Inferior parietal cortex (tissue), 1 donor: Measurements from ENCODE around the gene ABHD17A.
"Not testable (repeated sequence)": the region's sequence is repeated elsewhere in the genome, so short reads cannot be mapped to it uniquely, and the experiment has no call there.

ENCODE experiments used
- DNase-seq: peaks from one replicate; pipeline ENCODE4 v3.0.0-alpha.2; 2016; ENCODE audit errors: extremely low spot score

The ABHD17A gene

GRCh38 chr19:1910177-1910576 is 24.9 kb upstream of the ABHD17A start:
- no peak for DNase-seq

DNA sequence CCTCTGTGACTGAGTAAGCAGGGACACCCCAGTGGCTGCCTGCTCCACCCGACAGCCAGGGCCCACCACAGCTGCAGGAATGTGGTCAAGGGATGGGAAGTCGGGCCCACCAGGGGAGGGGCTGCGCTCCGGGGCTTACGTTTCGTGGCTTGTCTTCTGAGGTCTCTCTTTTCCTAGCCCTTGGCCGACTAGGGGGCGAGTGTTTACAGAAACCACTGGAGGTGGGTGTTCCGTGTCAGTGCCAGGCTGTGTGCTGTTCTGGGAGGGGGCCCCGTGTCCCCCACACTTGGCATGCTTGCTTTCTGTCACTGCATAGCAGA is 24.4 kb upstream of the ABHD17A start:
- DNase-seq, result no peak

GRCh38 chr19:1908364-1908678 is 23.0 kb upstream of the ABHD17A start:
- no peak for DNase-seq

- no peak for DNase-seq
Observed at GRCh38 chr19:1907563-1908363, 22.5 kb upstream of the ABHD17A start.

DNA sequence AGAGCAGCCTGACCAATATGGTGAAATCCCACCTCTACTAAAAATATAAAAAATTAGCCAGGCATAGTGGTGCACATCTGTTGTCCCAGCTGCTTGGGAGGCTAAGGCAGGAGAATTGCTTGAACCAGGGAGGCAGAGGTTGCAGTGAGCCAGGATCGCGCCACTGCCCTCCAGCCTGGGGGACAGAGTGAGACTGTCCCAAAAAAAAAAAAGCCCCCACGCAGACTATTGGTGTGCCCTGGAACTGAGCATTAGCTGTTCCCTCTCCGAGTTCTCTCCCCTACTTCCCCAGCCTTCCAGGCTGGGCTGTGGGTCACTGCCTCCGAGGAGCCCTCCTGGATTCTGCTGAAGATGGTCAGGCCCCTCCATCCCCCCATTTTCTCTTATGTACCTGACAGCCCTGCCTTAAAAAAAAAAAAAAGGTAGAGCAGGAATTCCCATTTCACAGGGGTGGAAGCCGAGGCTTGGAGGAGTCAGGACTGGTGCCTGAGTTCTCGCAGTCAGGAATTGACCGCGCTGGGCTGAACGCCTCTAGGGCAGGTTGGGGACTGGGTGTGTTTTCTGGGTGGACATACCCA is 21.8 kb upstream of the ABHD17A start:
- no peak for DNase-seq

- DNase-seq, result no peak
Observed at GRCh38 chr19:1905863-1906375, 20.6 kb upstream of the ABHD17A start.

DNA sequence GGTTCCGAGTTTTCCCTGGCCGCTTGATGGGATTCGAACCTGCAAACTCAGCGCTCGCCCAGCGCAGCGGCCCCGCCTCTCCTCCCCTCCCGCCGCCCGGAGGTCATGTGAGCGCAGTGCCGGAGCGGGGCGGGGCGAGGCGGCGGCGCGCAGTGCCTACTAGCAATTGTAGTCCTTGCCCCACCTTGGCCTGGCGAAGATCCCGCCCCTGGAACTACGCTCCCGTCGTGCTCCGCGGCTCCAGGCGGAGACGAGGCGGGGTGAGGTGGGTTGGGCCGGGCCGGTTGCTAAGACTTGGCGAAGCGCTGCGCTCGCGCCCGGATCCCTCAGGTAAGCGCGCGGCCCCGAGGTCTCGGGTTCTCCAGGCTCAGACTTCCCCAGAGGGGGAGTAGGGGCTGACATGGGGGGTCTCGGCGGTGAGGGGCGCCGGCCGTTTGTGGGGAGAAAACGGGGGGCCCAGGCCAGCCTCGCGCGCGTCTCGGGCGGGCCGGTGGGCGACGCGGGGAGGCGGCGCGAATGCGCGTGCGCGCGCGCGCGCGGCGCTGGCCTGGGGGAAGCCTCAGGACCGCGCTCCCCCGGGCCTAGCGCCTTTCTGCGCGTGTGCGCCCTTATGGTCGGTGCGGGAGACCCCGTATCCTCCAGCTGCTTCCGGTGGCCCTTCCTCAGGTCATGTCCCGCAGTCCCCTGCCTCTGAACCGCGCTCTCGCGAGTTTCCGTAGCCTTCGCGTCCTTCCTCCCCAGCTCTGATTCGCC is 20.0 kb upstream of the ABHD17A start, which contains the start of the genes ADAT3 and SCAMP4:
Gene ADAT3 (plus strand): TSS at position 290 of the 753 bp plus-strand sequence. CDS start 6,649 bp downstream, outside the sequence.
Gene SCAMP4 (plus strand): TSS at position 290 of the 753 bp plus-strand sequence. CDS start 9,621 bp downstream, outside the sequence.
- peak; percentile 98 for DNase-seq

DNA sequence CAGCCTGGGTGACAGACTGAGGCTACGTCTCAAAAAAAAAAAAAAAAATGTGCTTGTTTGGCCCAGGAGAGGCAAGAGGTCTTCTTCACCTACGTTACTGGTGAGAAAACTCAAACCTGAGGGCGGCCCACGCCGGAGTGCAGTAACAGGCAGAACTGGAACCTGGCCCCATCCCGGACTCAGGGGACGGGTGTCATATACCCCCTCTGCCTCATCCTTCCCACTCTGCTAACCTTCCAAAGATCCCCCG is 19.5 kb upstream of the ABHD17A start:
- DNase-seq, result no peak

DNA sequence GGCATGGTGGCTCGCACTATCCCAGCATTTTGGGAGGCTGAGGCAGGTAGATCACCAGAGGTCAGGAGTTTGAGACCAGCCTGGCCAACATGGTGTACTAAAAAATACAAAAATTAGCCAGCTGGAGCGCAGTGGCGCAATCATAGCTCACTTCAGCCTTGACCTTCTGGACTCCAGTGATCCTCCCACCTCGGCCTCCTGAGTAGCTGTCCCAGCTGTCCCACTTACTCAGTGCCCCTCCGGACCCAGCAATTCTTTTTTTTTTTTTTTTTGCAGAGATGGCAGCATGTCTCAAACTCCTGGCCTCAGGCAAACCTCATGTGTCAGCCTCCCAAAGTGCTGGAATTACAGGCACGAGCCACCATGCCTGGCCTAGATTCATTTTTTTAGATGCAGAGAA is 17.6 kb upstream of the ABHD17A start:
- no peak for DNase-seq

GRCh38 chr19:1901940-1902404 is 16.7 kb upstream of the ABHD17A start:
- no peak for DNase-seq

- no peak for DNase-seq
Observed at GRCh38 chr19:1896508-1896907, 11.2 kb upstream of the ABHD17A start.

DNA sequence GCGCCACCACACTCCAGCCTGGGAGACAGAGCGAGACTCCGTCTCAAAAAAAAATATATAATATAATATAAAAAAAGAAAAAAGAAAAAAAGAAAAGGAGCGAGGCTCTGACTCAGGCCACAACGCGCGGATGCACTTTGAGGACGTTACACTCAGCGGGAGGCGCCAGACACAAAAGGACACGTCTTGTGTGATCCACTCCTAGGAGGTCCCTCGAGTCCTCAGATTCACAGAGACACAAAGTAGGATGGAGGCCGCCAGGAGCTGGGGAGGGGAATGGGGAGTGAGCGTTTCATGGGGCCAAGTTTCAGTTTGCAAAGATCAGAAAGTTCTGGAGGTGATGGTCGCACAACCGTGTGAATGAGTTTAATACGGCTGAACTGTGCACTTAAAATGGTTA is 8.5 kb upstream of the ABHD17A start:
- no peak for DNase-seq

GRCh38 chr19:1889907-1890306 is 4.6 kb upstream of the ABHD17A start:
- no peak for DNase-seq

DNA sequence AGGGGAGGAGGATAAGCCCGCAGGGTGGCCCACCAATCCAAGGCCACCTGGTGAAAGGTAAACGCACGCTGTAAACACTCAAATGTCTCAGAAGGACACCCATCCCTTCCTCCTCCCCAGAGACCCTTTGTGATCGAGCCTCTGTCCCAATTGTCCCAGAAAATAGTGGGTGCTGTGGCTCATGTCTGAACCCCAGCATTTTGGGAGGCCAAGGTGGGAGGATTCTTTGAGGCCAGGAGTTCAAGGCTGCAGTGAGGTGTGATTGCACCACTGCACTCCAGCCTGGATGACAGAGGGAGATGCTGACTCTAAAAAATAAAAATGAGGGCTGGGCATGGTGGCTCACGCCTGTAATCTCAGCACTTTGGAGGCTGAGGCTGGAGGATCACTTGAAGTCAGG is 3.1 kb upstream of the ABHD17A start:
- no peak for DNase-seq

GRCh38 chr19:1886360-1886759 is 1.1 kb upstream of the ABHD17A start:
- not testable (repeated sequence) for DNase-seq

GRCh38 chr19:1884719-1885334 is 469 bp downstream of the ABHD17A start:
- DNase-seq, result no peak

DNA sequence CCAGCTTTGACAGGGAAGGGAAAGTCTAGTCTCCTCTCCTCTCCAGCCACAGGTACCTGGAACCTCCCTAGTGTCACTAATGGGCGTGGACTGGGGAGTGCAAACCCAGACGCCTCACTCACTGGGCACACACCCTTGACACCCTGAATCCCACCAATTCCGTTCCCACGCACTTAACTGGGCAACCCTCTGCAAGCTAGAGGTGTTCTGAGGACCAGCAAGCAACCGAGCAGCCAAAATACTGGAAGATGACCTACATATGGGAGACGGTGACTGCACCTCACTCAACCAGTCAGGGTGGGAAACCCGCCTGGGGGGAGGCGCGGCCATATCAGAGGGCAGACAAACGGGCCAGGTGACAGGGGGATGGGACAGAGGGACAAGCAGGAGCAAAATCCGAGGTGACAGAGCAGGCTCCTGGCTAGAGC is 991 bp downstream of the ABHD17A start:
- no peak for DNase-seq

DNA sequence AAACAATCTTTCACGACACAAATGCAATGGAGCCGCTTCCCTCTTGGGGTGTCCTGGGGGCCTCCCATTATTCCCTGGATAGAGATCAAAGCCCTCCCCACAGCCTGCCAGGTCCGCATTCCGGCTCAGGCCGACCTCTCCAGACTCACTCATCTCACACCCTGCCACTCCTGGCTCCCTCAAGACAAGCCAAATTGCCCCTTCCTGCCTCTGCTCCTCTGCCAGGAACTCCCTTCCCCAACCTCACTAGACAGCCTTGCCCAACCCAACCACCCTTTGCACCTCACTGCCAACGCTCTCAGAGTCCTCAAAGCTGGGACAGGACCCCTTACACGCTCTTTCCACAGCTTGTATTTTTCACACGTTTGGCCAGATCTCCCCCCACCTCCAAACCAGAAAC is 1.5 kb downstream of the ABHD17A start:
- no peak for DNase-seq

DNA sequence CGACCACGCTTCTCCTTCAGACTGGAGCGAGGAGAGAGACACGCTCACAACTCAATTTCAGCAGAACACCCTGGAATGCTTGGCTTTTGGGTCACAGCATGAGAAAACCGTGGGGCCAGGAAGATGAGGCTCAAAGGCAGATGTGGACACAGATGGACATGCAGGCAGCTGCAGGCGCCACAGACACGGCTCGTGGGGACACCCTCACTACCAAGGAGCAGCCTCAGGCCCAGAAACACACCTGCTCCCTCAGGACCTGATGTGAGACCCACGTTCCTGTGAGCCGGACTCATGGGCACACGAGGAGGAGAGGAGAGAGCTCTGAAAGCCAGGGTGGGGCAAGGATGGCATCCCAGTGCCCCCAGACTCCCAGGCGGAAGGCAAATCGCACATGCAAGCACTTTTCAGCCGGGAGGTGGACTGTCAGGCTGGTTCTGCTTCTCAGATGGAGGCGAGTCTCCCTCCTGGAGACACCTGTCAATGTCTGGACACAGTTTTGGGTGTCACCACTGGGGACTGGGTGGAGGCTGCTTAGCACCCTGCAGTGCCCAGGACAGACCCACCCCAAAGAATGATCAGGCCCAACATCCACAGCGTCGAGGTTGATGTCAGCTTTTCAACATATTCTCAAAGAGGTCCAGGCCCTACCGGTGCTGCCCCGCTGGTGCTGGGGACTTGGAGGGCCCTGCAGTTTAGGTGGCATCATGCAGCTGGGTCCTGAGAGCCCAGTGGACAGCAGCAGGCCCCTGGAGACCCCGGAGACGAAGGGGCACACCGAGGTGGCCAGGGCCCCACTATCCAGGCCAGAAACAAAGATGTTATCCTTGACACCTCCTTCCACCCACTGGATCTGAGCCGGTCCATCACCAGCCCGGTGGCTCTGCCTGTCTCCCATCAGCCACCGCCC is 2.3 kb downstream of the ABHD17A start:
- no peak for DNase-seq

DNA sequence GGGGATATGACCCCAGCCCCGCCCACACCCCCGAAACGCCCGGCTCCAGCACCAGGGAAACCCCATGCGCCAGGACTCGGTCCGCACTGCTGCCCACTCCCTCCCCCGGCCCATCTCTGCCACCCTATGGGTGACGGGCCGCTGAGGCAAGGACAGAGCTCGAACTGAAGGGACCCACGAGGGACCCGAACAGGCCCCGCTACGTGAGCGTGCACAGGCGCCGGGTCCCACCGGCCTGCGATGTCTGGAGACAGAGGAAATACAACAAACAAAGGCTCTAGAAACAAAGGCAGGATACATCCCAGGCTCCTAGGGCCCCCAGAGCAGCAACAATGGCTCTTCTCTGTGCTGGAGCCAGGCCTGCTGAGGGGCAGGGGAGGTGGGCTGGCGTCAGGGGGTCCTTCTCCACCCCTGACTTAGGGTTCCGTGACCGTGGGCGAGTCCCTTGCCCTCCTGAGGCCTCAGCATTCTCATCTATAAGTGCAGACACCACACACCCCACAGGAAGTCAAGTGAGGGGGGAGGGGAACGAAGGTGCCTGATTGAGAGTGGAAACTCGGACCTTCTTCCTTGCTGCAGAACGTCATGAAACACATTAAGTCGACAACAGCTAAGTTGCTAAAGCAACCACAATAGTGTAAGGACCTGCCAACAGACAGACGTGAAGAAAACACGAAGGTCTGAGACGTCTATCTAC is 3.1 kb downstream of the ABHD17A start:
- no peak for DNase-seq
